Neural cell (in vitro differentiated cells): ENCODE measurements around the gene ACVRL1. TPM values are rescaled to one million over a fixed set of nuclear protein-coding genes. Genes with fewer than 3 reads are reported as not detected.

Experiments used
- H2AFZ ChIP-seq: fragments of 200-600, 300-800 bp; sonication (generic), shearing (Covaris generic); 2 replicates; pipeline ENCODE4 v1.6.0; 2014; ENCODE audit warnings: low read depth, mild to moderate bottlenecking, antibody characterized with exemption, low read length, moderate library complexity
- H3F3A ChIP-seq: fragments of 200-600 bp; shearing (Covaris generic); 2 replicates; pipeline ENCODE4 v1.6.1; 2016; ENCODE audit warnings: mild to moderate bottlenecking, moderate library complexity, mixed read lengths, antibody characterized with exemption, low read length; ENCODE audit not compliant: insufficient read depth, poor library complexity, severe bottlenecking
- H3K27ac ChIP-seq: fragments of 200-600, 300-800 bp; sonication (generic), shearing (Covaris generic); 2 replicates; pipeline ENCODE4 v1.5.1; 2014; ENCODE audit warnings: mild to moderate bottlenecking, low read length, moderate library complexity
- H3K27me3 ChIP-seq: fragments of 300-800, 200-600 bp; sonication (generic), shearing (Covaris generic); 2 replicates; pipeline ENCODE4 v1.6.0; 2014; ENCODE audit warnings: mild to moderate bottlenecking, low read depth, low read length, moderate library complexity; ENCODE audit not compliant: insufficient read depth
- H3K36me3 ChIP-seq: fragments of 300-800, 200-600 bp; sonication (generic), shearing (Covaris generic); 2 replicates; pipeline ENCODE4 v1.5.1; 2014; ENCODE audit warnings: mild to moderate bottlenecking, antibody characterized with exemption, low read length, moderate library complexity; ENCODE audit not compliant: insufficient read depth
- H3K4me2 ChIP-seq: fragments of 300-800, 200-600 bp; sonication (generic), shearing (Covaris generic); 2 replicates; pipeline ENCODE4 v1.6.0; 2014; ENCODE audit warnings: mild to moderate bottlenecking, low read length
- H3K4me3 ChIP-seq: fragments of 300-800, 200-600 bp; sonication (generic), shearing (Covaris generic); 2 replicates; pipeline ENCODE4 v1.5.1; 2014; ENCODE audit warnings: mild to moderate bottlenecking, low read length, moderate library complexity
- H3K79me2 ChIP-seq: fragments of 200-600 bp; shearing (Covaris generic); replicated peaks from 2 replicates; pipeline ENCODE4 v1.6.0; 2014; ENCODE audit warnings: mild to moderate bottlenecking, low read length, moderate library complexity; ENCODE audit not compliant: insufficient read depth
- H3K9ac ChIP-seq: fragments of 300-800, 200-600 bp; sonication (generic), shearing (Covaris generic); 2 replicates; pipeline ENCODE4 v1.6.1; 2016; ENCODE audit warnings: mild to moderate bottlenecking, low read length, mixed read lengths
- H3K9me2 ChIP-seq: fragments of 200-600 bp; shearing (Covaris generic); 2 replicates; pipeline ENCODE4 v1.6.1; 2016; ENCODE audit warnings: mild to moderate bottlenecking, low read length, mixed read lengths; ENCODE audit not compliant: insufficient read depth
- H3K9me3 ChIP-seq: fragments of 200-600, 300-800 bp; sonication (generic), shearing (Covaris generic); 2 replicates; pipeline ENCODE4 v1.6.1; 2016; ENCODE audit warnings: mild to moderate bottlenecking, mixed run types, low read length, moderate library complexity, mixed read lengths
- H4K20me1 ChIP-seq: fragments of 200-600 bp; shearing (Covaris generic); 2 replicates; pipeline ENCODE4 v1.6.1; 2016; ENCODE audit warnings: mild to moderate bottlenecking, mixed run types; ENCODE audit not compliant: insufficient read depth
- CTCF ChIP-seq: fragments of 450-650 bp; IDR thresholded peaks from 2 replicates; pipeline ENCODE4 v1.5.1; 2014; ENCODE audit warnings: antibody characterized with exemption, mild to moderate bottlenecking, moderate library complexity; ENCODE audit not compliant: poor library complexity, severe bottlenecking
- EP300 ChIP-seq: fragments of 450-650 bp; conservative IDR thresholded peaks from 2 replicates; pipeline ENCODE4 v1.6.1; 2014; ENCODE audit warnings: antibody characterized with exemption, mild to moderate bottlenecking, moderate library complexity; ENCODE audit not compliant: poor library complexity, severe bottlenecking
- EZH2 ChIP-seq: fragments of 200-600, 300-800 bp; shearing (Covaris generic), sonication (generic); IDR thresholded peaks from 2 replicates; pipeline ENCODE4 v1.6.1; 2014; ENCODE audit warnings: antibody characterized with exemption, low read length, borderline replicate concordance, mild to moderate bottlenecking; ENCODE audit not compliant: insufficient read depth, poor library complexity, severe bottlenecking
- MXI1 ChIP-seq: fragments of 450-650 bp; conservative IDR thresholded peaks from 2 replicates; pipeline ENCODE4 v1.6.1; 2014; ENCODE audit warnings: antibody characterized with exemption, mild to moderate bottlenecking; ENCODE audit not compliant: poor library complexity, severe bottlenecking
- POLR2AphosphoS5 ChIP-seq: IDR thresholded peaks from 2 replicates; pipeline ENCODE4 v1.6.1; 2012
- RAD21 ChIP-seq: fragments of 450-650 bp; conservative IDR thresholded peaks from 2 replicates; pipeline ENCODE4 v1.6.1; 2014; ENCODE audit warnings: antibody characterized with exemption, mild to moderate bottlenecking, moderate library complexity
- REST ChIP-seq: IDR thresholded peaks from 2 replicates; pipeline ENCODE4 v1.6.1; 2012; ENCODE audit warnings: borderline replicate concordance
- SMC3 ChIP-seq: fragments of 450-650 bp; conservative IDR thresholded peaks from 2 replicates; pipeline ENCODE4 v1.6.1; 2014; ENCODE audit warnings: antibody characterized with exemption, mild to moderate bottlenecking, moderate library complexity; ENCODE audit not compliant: poor library complexity
- TAF1 ChIP-seq: IDR thresholded peaks from 2 replicates; pipeline ENCODE4 v1.6.1; 2012; ENCODE audit warnings: low read depth
- polyA plus RNA-seq: library from polyadenylated mRNA; depleted of rRNA; stranded (reverse); fragments of >200 nt; gene quantifications from 2 replicates; pipeline ENCODE4 v1.2.3, GENCODE V29; 2014

Gene ACVRL1
- polyA plus RNA-seq, 1 donor from 2014 or later: not detected

GRCh38 chr12:51906430-51907082, 748 bp upstream of the ACVRL1 start:
- no peak for TF ChIP-seq EZH2
- no peak for TF ChIP-seq CTCF
- no peaks in the 10 kb centered on the region for H3K36me3 ChIP-seq
- no peaks in the 10 kb centered on the region for H3K79me2 ChIP-seq
- peaks cover 5% of the 10 kb centered on the region for H3K27me3 ChIP-seq
- H3K9me2 ChIP-seq: no peaks in the 10 kb centered on the region
- H3K9ac ChIP-seq: no peak overlapping the region
- H3K9me3 ChIP-seq: no peaks in the 10 kb centered on the region
- no peak overlapping the region for H3K27ac ChIP-seq
- H2AFZ ChIP-seq: no peak overlapping the region
- no peak overlapping the region for H3K4me2 ChIP-seq
- H3F3A ChIP-seq: no peaks in the 10 kb centered on the region
- H4K20me1 ChIP-seq: no peaks in the 10 kb centered on the region
- H3K4me3 ChIP-seq: no peak overlapping the region

GRCh38 chr12:51907856-51908425, 637 bp downstream of the ACVRL1 start:
- no peak overlapping the region for H3K4me2 ChIP-seq

More at GRCh38 chr12:51907856-51908425, 637 bp downstream of the ACVRL1 start:
- Histone ChIP-seq H3K9me2 (no peaks in the 10 kb centered on the region), H2AFZ (no peak overlapping the region), H3K79me2 (no peaks in the 10 kb centered on the region), H3F3A (no peaks in the 10 kb centered on the region), H3K27me3 (peaks cover 5% of the 10 kb centered on the region), H3K27ac (no peak overlapping the region), H4K20me1 (no peaks in the 10 kb centered on the region), H3K9me3 (no peaks in the 10 kb centered on the region), H3K36me3 (no peaks in the 10 kb centered on the region), H3K4me3 (no peak overlapping the region), H3K9ac (no peak overlapping the region)
- TF ChIP-seq MXI1 (no peak), EZH2 (no peak), TAF1 (no peak), RAD21 (no peak), SMC3 (no peak), POLR2AphosphoS5 (no peak), EP300 (no peak), REST (no peak), CTCF (no peak)
